Activated CD4-positive, alpha-beta memory T cell treated with anti-CD3 and anti-CD28 coated beads for 36 hours (primary cell): ENCODE results near the gene NF1. TPM values are rescaled to one million over a fixed set of nuclear protein-coding genes. Genes with fewer than 3 reads are reported as not detected.
"Not testable (repeated sequence)": the region's sequence is repeated elsewhere in the genome, so short reads cannot be mapped to it uniquely, and the experiment has no call there.

ENCODE experiments used
- CTCF ChIA-PET: fragments of 350-600 bp; sonication (Branson Sonifier 250); formaldehyde crosslinking; loops from one replicate; lab custom pipeline; 2021; ENCODE audit warnings: antibody characterized with exemption, inconsistent platforms; lab: Charles Lee
- POLR2A ChIA-PET: fragments of 350-600 bp; sonication (Branson Sonifier 250); formaldehyde crosslinking; loops from one replicate; lab custom pipeline; 2021; ENCODE audit warnings: antibody characterized with exemption; lab: Charles Lee
- DNase-seq: peaks from one replicate; pipeline ENCODE4 v3.0.0-alpha.2; 2020
- H3K27ac Mint-ChIP-seq: one replicate; pipeline ENCODE4 v1.8.0; 2021; ENCODE audit warnings: mixed read lengths
- H3K27me3 Mint-ChIP-seq: one replicate; pipeline ENCODE4 v1.8.0; 2021; ENCODE audit warnings: mixed read lengths
- H3K36me3 Mint-ChIP-seq: one replicate; pipeline ENCODE4 v1.8.0; 2021; ENCODE audit warnings: mixed read lengths
- H3K4me1 Mint-ChIP-seq: one replicate; pipeline ENCODE4 v1.8.0; 2021; ENCODE audit warnings: low read depth, mixed read lengths
- H3K4me3 Mint-ChIP-seq: one replicate; pipeline ENCODE4 v1.8.0; 2021; ENCODE audit warnings: mild to moderate bottlenecking, mixed read lengths
- H3K9me3 Mint-ChIP-seq: one replicate; pipeline ENCODE4 v1.8.0; 2021; ENCODE audit warnings: mixed read lengths
- intact Hi-C: fragments of 100-400 bp; cut with micrococcal nuclease; formaldehyde crosslinking; loops from one replicate; pipeline ENCODE4 v1.15.1; 2023
- total RNA-seq, 2 experiments: library from RNA; stranded (reverse); gene quantifications; one replicate each; pipeline ENCODE4 v1.2.3, GENCODE V29; 2021

Gene NF1
- total RNA-seq, 2 experiments from 2014 or later, result 26.5 to 27.0 TPM

DNA sequence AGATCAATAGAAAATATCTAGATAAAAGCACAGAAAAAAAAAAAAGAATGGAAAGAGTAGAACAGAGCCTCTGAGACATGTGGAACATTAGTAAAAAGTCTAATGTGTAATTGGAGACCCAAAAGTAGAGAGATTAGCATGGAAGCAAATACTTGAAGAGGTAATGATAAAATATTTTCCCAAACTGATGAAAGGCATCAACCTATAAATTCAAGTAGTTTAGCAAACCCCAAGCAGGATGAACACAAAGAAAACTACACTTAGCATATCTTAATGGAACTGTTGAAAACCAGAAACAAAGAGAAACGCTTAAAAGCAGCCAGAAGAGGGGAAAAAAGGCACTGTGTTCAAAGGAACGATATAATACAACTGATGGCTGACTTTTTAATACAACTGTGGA is 16.4 kb downstream of the NF1 start:
- Mint-ChIP-seq H3K27ac (no peak overlapping the region), H3K9me3 (no peaks in the 10 kb centered on the region), H3K27me3 (no peaks in the 10 kb centered on the region), H3K4me3 (no peak overlapping the region), H3K4me1 (peaks cover 4% of the 10 kb centered on the region), H3K36me3 (no peaks in the 10 kb centered on the region)
- intact Hi-C loops, result no loop called here
- ChIA-PET POLR2A (no interaction called here), CTCF (no interaction called here)
- DNase-seq, result no peak

DNA sequence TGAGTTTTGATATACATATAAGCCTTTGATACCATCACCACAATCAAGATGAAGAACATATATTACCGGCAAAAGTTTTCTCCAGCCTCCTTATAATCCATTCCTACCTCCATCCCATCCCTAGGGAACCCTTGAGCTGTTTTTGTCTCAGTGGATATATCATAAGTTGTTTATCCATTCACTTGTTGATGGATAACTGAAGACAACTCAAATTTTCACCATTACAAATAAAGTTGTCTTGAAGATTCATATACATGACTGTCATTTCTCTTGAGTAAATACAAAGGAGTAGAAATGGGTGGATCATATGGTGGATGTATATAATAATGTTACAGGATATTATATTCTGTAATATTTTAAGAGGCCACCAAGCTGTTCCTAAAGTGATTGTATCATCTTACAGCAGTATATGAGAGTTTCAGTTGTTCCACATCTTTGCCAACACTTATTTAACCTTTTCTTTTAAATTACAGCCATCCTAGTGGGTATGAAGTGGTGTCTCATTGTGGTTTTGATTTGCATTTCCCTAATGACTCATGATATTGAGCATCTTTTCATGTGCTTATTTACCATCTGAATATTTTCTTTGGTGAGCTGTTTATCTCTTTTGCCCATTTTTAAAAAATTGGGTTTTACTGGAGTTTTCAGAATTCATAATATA is 17.4 kb downstream of the NF1 start:
- Mint-ChIP-seq H3K4me1 (peaks cover 4% of the 10 kb centered on the region), H3K36me3 (no peaks in the 10 kb centered on the region), H3K4me3 (no peak overlapping the region), H3K27ac (no peak overlapping the region), H3K9me3 (no peaks in the 10 kb centered on the region), H3K27me3 (no peaks in the 10 kb centered on the region)
- CTCF ChIA-PET, result no interaction called here
- POLR2A ChIA-PET, result interaction anchor here (0.6 kb wide), 1 partner anchor 68 kb away, joined by 4 read pairs; no protein-coding TSS in a partner anchor
- intact Hi-C loops, result no loop called here
- DNase-seq, result no peak

- H3K4me3 Mint-ChIP-seq, CTCF ChIA-PET, intact Hi-C loops, H3K4me1 Mint-ChIP-seq, POLR2A ChIA-PET, H3K9me3 Mint-ChIP-seq, H3K36me3 Mint-ChIP-seq, H3K27ac Mint-ChIP-seq, H3K27me3 Mint-ChIP-seq, DNase-seq: not testable (repeated sequence)
Observed at GRCh38 chr17:31113368-31113767, 18.6 kb downstream of the NF1 start.

DNA sequence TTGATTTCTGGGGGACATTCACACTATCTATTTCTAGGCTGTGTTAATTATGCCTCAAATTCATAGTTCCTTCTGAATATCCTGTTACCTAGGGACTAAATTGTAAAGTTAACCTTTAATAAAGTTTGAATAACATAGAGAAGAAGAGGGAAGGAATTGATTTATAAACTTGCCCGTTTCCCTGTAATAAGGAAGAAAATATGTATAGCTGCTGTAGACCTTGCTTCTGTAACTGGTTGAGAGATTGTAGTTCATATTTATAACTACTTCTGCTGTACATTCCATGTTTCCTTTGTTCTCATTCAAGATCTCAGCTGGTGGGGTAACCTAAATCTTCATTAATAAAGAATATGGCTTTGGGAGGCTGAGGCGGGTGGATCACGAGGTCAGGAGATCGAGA is 19.2 kb downstream of the NF1 start:
- Mint-ChIP-seq H3K27me3 (no peaks in the 10 kb centered on the region), H3K27ac (no peak overlapping the region), H3K4me3 (no peak overlapping the region), H3K9me3 (no peaks in the 10 kb centered on the region), H3K36me3 (no peaks in the 10 kb centered on the region), H3K4me1 (peaks cover 4% of the 10 kb centered on the region)
- ChIA-PET CTCF (no interaction called here), POLR2A (no interaction called here)
- no peak for DNase-seq
- intact Hi-C loops, result no loop called here

GRCh38 chr17:31114956-31115555 is 20.3 kb downstream of the NF1 start:
- ChIA-PET POLR2A (no interaction called here), CTCF (no interaction called here)
- no peak overlapping the region for H3K4me3 Mint-ChIP-seq
- no peak for DNase-seq
- H3K4me1 Mint-ChIP-seq, result peaks cover 4% of the 10 kb centered on the region
- intact Hi-C loops, result no loop called here
- H3K27me3 Mint-ChIP-seq, result no peaks in the 10 kb centered on the region
- no peak overlapping the region for H3K27ac Mint-ChIP-seq
- H3K36me3 Mint-ChIP-seq, result peaks cover 2% of the 10 kb centered on the region
- no peaks in the 10 kb centered on the region for H3K9me3 Mint-ChIP-seq

DNA sequence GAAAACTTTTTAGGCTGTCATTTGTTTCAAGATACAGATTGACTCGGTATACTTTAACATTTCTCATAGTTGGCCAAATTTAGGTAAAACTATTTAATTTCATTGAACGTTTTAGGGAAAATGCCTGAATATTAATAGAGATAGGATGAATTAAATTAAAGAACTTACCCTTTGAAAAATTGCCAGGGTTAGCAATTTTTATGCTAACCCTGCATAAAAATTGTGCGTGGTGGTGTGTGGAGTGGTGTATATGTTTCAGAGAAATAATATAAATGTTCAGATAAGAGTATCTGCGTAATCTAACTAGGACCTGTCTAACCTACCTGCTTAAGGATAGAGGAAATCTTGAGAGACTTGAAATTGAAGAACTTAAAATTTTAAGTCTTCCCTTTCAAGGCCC is 21.4 kb downstream of the NF1 start:
- no peaks in the 10 kb centered on the region for H3K27me3 Mint-ChIP-seq
- peaks cover 2% of the 10 kb centered on the region for H3K36me3 Mint-ChIP-seq
- intact Hi-C loops, result no loop called here
- peaks cover 4% of the 10 kb centered on the region for H3K4me1 Mint-ChIP-seq
- H3K4me3 Mint-ChIP-seq, result no peak overlapping the region
- H3K27ac Mint-ChIP-seq, result no peak overlapping the region
- CTCF ChIA-PET, result no interaction called here
- DNase-seq, result no peak
- POLR2A ChIA-PET, result no interaction called here
- no peaks in the 10 kb centered on the region for H3K9me3 Mint-ChIP-seq

GRCh38 chr17:31122746-31123145 is 28.0 kb downstream of the NF1 start:
- Mint-ChIP-seq H3K27ac (no peak overlapping the region), H3K4me3 (no peak overlapping the region), H3K27me3 (no peaks in the 10 kb centered on the region), H3K36me3 (peaks cover 2% of the 10 kb centered on the region), H3K9me3 (no peaks in the 10 kb centered on the region), H3K4me1 (no peaks in the 10 kb centered on the region)
- no peak for DNase-seq
- ChIA-PET POLR2A (no interaction called here), CTCF (no interaction called here)
- intact Hi-C loops, result no loop called here

DNA sequence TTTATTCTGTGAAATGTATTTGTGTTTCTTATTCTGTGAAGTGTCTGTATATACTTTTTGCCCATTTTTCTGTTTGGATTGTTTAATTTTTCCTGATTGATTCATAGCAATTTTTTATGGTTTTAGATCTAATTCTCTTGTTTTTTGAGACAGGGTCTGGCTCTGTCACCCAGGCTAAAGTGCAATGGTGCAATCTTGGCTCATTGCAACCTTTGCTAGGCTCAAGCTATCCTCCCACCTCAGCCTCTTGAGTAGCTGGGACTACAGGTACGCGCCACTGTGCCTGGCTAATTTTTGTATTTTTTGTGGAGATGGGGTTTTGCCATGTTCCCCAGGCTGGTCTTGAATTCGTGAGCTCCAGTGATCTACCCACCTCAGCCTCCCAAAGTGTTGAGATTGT is 31.5 kb downstream of the NF1 start:
- Mint-ChIP-seq H3K4me3 (no peak overlapping the region), H3K36me3 (no peaks in the 10 kb centered on the region), H3K9me3 (no peaks in the 10 kb centered on the region), H3K27me3 (no peaks in the 10 kb centered on the region), H3K4me1 (peaks cover 2% of the 10 kb centered on the region), H3K27ac (no peak overlapping the region)
- intact Hi-C loops, result no loop called here
- CTCF ChIA-PET, result no interaction called here
- POLR2A ChIA-PET, result no interaction called here
- DNase-seq, result no peak

GRCh38 chr17:31128241-31128640 is 33.5 kb downstream of the NF1 start:
- no peaks in the 10 kb centered on the region for H3K9me3 Mint-ChIP-seq
- H3K36me3 Mint-ChIP-seq, result peaks cover 3% of the 10 kb centered on the region
- H3K4me3 Mint-ChIP-seq, result no peak overlapping the region
- DNase-seq, result no peak
- peaks cover 2% of the 10 kb centered on the region for H3K4me1 Mint-ChIP-seq
- ChIA-PET CTCF (no interaction called here), POLR2A (no interaction called here)
- H3K27me3 Mint-ChIP-seq, result no peaks in the 10 kb centered on the region
- H3K27ac Mint-ChIP-seq, result no peak overlapping the region
- intact Hi-C loops, result no loop called here

GRCh38 chr17:31130286-31131224 is 35.8 kb downstream of the NF1 start:
- ChIA-PET CTCF (no interaction called here), POLR2A (no interaction called here)
- no peak overlapping the region for H3K27ac Mint-ChIP-seq
- no peaks in the 10 kb centered on the region for H3K27me3 Mint-ChIP-seq
- H3K36me3 Mint-ChIP-seq, result peaks cover 4% of the 10 kb centered on the region
- no peaks in the 10 kb centered on the region for H3K9me3 Mint-ChIP-seq
- intact Hi-C loops, result no loop called here
- no peak overlapping the region for H3K4me3 Mint-ChIP-seq
- H3K4me1 Mint-ChIP-seq, result peaks cover 2% of the 10 kb centered on the region
- DNase-seq, result no peak

DNA sequence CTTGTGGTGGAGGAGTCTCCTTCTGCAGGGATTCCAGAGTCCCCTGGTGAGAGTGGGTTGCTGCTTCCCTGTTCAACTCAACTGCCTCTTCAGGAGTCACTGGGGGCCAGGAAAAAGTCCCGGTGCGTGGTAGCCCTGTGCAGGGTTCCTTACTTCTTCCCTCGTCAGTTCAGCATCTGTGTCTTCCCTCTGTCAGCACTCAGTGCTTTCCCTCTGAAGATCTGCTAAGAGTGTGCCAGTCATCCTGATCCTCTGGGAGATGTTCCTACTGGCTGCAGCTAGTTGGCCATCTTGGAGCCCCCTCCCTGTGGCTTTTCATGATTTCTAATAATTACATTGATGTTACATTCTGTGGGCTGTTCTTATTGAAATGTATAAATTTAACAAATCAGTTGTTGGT is 36.5 kb downstream of the NF1 start:
- Mint-ChIP-seq H3K27ac (no peak overlapping the region), H3K9me3 (no peaks in the 10 kb centered on the region), H3K4me1 (peaks cover 2% of the 10 kb centered on the region), H3K27me3 (no peaks in the 10 kb centered on the region), H3K4me3 (no peak overlapping the region), H3K36me3 (peaks cover 8% of the 10 kb centered on the region)
- no peak for DNase-seq
- intact Hi-C loops, result no loop called here
- CTCF ChIA-PET, result no interaction called here
- POLR2A ChIA-PET, result no interaction called here

GRCh38 chr17:31132977-31133376 is 38.2 kb downstream of the NF1 start:
- no peaks in the 10 kb centered on the region for H3K27me3 Mint-ChIP-seq
- CTCF ChIA-PET, result no interaction called here
- POLR2A ChIA-PET, result no interaction called here

More at GRCh38 chr17:31132977-31133376, 38.2 kb downstream of the NF1 start:
- Mint-ChIP-seq H3K27ac (no peak overlapping the region), H3K4me1 (peaks cover 2% of the 10 kb centered on the region), H3K9me3 (no peaks in the 10 kb centered on the region), H3K4me3 (no peak overlapping the region), H3K36me3 (peaks cover 16% of the 10 kb centered on the region)
- intact Hi-C loops, result no loop called here
- DNase-seq, result no peak
